NK-92 treated with Interleukin-12 subunit alpha and Interleukin-12 subunit beta, amount 100 ng/mL, for 24 hours (cell line): Measurements from ENCODE around the gene SETSIP.
"Not testable (repeated sequence)": the region's sequence is repeated elsewhere in the genome, so short reads cannot be mapped to it uniquely, and the experiment has no call there.

Experiments used
- DNase-seq: peaks from one replicate; lab custom pipeline; 2025; lab: John Stamatoyannopoulos, UW

SETSIP gene, protein sequence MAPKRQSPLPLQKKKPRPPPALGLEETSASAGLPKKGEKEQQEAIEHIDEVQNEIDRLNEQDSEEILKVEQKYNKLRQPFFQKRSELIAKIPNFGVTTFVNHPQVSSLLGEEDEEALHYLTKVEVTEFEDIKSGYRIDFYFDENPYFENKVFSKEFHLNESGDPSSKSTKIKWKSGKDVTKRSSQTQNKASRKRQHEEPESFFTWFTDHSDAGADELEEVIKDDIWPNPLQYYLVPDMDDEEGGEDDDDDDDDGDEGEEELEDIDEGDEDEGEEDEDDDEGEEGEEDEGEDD

DNA sequence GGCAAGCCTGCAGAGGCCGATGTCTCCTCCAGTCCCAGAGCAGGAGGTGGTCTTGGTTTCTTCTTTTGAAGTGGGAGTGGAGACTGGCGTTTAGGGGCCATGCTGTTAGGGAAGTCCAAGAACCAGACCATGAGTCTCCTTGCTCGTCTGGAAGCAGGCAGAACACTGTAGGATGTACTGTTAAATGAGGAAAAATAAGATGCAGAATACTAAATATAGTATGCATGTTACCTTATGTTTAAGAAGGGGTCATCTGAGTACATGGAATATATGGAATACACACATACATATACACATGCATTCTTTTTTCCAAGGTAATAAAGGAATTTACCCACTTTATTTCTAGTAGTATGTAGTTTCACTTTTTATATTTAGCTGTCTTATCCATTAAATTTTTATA lies at the start of gene SETSIP:
Gene SETSIP, minus strand, starts transcription at position 101 of the 400 bp plus-strand sequence. Its CDS starts 0 bp downstream, at position 101.
- no peak for DNase-seq

DNA sequence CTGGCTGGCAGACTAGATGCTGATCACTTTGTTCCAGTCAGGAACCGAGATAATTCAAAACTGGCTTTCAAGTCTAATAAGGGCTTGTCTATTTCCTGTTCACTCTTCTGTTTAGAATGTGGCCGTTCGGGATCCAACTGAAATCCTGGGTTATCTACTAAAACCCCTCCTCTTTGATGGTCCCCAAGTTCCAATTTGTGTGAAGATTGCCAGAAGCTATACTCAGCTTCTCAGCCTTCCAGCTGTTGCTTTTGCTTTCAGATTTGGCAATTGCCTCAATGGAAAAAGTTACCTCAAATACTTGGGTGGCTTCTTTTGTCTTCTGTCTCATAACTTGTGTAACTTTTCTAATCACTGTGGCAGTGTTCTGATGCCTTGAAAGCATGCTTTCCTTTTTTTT lies 48.7 kb upstream of the SETSIP start:
- no peak for DNase-seq

GRCh38 chr1:92118826-92119225 lies 43.6 kb upstream of the SETSIP start:
- DNase-seq = no peak

DNA sequence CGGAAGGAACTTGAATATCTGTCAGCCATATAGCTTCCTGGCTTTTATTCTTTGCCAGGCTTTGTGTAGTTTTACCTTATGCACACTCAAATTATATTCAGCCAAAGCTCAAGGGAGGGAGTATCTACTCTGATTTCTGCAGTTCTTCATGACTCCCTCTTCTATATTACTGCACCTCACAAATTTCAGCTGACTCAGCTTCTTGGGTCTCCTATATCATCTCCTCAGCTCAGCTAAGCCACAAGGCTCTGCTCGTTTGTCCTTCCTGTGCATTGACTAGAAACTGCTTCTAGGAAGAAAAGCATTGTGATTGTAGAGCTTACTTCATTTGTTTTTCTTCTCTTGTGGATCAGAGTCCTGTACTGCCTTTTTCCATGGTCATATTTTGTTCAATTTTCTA lies 42.3 kb upstream of the SETSIP start:
- DNase-seq = no peak

DNA sequence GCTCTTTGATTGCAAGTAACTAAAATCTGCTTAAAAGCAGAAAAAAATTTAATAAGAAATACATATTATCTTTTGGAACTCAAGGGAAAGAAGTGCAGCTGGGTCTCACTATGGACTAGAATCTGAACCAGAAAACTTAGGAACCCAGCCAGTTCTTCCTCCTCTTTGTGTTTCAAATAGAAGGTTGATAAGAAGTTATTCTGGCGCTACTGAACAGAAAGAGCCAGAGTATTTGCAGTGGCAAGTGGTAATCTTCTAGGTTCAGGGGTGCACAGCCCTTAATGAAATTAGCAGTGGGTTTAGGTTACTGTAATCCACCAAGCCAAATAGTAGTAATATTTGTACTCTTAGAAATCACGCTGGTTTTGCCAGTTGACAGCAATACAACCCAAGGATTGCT lies 33.4 kb upstream of the SETSIP start:
- no peak for DNase-seq

DNA sequence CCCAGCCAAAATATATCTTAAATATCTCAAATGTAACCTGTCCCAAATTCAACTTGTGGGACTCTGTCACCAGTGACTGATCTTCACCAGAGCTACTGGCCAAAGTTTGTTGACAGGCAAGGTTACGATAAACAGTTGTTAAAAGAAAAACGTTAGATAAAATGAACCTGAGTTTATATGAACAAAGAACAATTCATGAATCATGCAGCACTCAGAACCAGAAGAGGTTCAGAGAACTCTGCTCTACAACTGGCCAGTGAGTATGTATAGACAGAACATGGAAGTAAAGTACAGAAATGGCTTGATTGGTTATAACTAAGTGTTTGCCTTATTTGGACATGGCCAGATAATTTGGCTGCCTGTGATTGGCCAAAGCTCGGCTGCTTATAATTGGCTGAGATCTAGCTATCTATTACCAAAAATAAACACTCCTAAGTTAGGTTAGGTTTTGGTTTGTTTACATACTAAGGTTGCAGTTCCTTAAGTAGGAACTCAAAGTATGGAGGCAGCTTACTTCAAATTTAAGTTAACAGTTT lies 30.4 kb upstream of the SETSIP start:
- no peak for DNase-seq

DNA sequence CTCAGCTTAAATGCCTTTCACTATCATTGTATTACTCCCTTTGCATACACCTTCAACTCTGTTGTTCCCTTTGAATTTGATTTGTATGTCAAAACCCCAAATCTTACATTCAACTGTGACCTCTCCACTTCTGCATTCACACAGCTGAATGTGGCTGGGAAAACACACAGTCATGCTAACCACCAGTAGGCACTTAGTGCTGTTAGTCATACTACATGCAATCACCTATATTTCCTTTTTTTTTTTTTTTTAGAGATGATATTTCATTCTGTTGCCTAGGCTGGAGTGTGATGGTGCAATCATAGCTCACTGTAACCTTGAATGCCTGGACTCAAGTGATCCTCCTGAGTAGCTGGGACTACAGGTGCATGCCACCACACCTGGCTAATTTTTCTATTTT lies 21.1 kb upstream of the SETSIP start:
- DNase-seq = peak; percentile 4

DNA sequence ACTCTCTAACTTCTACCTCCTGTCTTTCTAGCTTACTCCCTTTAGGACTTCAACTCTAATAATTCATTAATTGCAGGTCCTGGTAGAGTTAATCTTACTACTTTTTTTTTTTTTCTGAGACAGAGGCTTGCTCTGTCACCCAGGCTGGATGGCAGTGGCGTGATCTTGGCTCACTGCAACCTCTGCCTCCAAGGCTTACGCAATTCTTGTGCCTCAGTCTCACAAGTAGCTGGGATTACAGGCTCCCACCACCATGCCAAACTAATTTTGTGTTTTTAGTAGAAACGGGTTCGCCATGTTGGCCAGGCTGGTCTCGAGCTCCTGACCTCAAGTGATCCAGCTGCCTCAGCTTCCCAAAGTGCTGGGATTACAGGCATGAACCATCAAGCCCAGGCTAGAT lies 20.7 kb upstream of the SETSIP start:
- DNase-seq = no peak

- no peak for DNase-seq
These were observed 19.4 kb upstream of the SETSIP start for GRCh38 chr1:92094595-92094994.

DNA sequence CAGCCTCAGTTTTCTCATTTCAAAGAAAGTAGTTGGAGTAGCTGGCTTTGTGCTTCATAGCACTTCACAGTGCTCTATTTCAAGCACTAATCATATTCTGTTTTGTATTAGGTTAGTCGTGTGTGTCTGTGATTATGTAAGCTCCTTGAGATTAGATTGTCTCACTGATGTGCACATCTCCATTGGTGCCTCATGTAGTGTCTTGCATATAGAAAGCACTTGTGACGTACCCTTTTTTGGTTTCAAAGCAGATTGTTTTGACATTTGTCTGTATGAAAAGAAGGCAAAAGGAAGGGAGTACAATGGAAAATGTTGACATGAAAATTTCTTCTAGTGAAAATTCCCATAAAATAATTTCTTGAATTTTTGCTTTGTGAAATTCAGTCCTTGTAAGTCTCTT lies 18.9 kb upstream of the SETSIP start:
- no peak for DNase-seq

- no peak for DNase-seq
These were observed 16.4 kb upstream of the SETSIP start for GRCh38 chr1:92091625-92092024.

- DNase-seq = no peak
These were observed 12.3 kb upstream of the SETSIP start for GRCh38 chr1:92087542-92087941.

DNA sequence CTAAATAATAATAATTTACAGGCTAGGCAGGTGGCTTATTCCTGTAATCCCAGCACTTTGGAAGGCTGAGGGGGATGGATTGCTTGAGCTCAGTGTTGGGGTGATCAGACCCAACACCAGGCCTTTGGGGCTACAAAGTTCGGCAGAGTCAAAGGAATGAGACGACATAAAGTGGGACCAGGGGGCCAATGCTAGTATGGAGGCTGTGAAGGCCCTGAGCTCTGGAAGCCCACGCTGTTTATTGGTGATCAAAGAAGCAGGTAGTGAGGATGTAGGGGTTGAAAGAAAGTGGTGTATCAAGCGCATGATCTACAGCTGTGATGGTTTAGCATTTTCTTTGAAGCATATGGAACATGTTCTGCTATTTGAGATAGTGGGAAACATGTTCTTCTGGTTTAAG lies 10.5 kb upstream of the SETSIP start:
- no peak for DNase-seq

DNA sequence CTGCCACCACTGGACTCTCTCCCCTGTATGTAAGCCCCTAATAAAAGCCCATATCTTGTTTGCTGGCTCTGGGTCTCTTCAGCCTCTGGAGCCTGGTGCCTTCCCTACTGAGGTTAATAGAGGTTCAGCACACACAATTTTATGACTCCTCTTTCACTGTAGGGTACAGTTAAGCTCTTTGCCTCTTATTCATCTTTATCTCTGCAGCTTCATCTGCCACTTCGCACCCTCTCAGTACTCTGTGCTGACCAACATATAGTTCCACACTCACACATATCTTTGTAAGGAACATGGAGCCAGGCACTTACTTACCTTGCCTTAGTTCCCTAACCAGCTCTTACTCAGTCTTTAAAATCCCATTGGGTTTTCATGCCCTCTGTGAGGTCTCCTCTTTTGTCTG lies 9.4 kb upstream of the SETSIP start:
- DNase-seq = no peak

GRCh38 chr1:92081031-92081430 lies 5.8 kb upstream of the SETSIP start:
- DNase-seq = no peak

DNA sequence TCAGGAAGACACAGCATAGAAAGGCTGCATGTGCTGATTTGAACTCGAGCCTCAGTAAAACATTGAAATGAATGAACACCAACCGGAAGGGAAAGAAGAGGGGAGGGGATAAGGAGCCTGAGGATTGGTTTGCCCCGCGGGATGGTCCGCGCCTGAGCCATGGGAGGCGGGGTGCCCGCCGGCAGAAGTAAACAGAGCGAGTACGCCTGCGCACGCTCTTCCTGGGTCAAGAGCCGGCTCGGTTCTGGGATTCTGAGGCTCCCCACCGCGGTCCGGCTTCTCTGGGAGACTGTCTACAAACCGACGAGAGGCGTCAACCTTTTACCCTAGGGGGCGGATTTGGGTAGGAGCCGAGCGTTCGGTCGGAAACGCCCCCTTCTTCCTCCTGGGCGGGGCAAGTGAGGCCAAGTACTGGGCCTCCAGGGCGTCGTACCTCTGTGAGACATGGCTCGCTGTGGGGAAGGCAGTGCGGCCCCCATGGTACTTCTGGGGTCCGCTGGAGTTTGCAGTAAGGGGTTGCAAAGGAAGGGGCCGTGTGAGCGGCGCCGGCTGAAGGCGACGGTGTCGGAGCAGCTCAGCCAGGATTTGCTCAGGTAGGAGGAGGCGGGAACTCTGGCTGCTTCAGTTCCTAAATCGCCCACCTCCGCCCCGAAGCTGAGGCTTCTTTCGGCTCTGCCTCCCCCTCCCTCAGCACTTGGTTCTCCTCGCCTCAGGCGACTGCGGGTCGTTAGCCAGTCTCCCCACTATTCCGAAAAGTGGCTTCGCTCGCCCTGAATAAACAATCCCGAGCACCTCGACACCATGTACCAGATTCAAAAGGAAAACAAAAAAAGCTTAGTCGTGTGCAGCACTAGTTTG lies 5.1 kb upstream of the SETSIP start, which contains the start of gene BTBD8:
Gene BTBD8, plus strand, starts transcription at position 218 of the 858 bp plus-strand sequence. Its CDS starts 227 bp downstream, at position 445.
- DNase-seq = peak; percentile 70

DNA sequence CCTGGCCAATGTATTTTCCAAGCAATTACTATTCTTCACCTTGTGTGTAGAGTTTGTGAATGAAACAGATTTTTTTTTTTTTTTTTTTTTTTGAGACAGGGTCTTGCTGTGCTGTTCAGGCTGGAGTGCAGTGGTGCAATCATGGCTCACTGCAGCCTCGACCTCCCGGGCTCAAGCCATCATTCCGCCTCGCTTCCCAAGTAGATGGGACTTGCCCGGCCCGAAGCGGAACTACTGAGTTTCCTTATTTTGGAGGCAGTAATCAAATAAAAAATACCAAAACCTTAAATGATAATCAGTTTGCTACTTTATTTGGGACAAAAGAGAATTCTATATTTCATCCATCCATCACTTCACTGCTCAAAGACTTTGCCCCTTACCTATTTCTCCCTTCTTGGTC lies 4.2 kb upstream of the SETSIP start:
- no peak for DNase-seq

GRCh38 chr1:92078077-92078476 lies 2.9 kb upstream of the SETSIP start:
- not testable (repeated sequence) for DNase-seq

- DNase-seq = no peak
These were observed 1.2 kb upstream of the SETSIP start for GRCh38 chr1:92076363-92076762.

- DNase-seq = not testable (repeated sequence)
These were observed 765 bp downstream of the SETSIP start for GRCh38 chr1:92074446-92074845.

- no peak for DNase-seq
These were observed 4.3 kb downstream of the SETSIP start for GRCh38 chr1:92070892-92071291.

- DNase-seq = no peak
These were observed 8.9 kb downstream of the SETSIP start for GRCh38 chr1:92066321-92066720.

- DNase-seq = no peak
These were observed 10.2 kb downstream of the SETSIP start for GRCh38 chr1:92065042-92065441.
